NCI-H2171 treated with DMSO at 0.1 percent for 48 hours (cell line): ENCODE results near the gene PGK1.
"Not testable (repeated sequence)": the region's sequence is repeated elsewhere in the genome, so short reads cannot be mapped to it uniquely, and the experiment has no call there.

ENCODE experiments used
- DNase-seq: peaks from one replicate; lab custom pipeline; 2025; lab: John Stamatoyannopoulos, UW

PGK1 gene

DNA sequence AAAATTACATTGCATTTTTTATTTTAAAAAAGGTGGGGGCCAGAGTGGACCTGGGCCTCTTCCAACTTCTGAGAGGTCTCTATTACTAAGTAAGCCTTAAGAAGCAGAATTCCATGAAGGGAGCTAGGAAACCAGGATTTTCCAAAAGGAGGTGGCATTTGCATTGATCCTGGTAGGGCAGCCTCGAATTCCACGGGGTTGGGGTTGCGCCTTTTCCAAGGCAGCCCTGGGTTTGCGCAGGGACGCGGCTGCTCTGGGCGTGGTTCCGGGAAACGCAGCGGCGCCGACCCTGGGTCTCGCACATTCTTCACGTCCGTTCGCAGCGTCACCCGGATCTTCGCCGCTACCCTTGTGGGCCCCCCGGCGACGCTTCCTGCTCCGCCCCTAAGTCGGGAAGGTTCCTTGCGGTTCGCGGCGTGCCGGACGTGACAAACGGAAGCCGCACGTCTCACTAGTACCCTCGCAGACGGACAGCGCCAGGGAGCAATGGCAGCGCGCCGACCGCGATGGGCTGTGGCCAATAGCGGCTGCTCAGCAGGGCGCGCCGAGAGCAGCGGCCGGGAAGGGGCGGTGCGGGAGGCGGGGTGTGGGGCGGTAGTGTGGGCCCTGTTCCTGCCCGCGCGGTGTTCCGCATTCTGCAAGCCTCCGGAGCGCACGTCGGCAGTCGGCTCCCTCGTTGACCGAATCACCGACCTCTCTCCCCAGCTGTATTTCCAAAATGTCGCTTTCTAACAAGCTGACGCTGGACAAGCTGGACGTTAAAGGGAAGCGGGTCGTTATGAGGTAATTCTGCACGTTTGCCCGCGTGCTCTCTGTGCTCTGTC is at the start of gene PGK1:
TSS of gene PGK1 (plus strand) at position 626 of the 824 bp plus-strand sequence. CDS start at position 719, 93 bp downstream.
- DNase-seq: peak; percentile 90

DNA sequence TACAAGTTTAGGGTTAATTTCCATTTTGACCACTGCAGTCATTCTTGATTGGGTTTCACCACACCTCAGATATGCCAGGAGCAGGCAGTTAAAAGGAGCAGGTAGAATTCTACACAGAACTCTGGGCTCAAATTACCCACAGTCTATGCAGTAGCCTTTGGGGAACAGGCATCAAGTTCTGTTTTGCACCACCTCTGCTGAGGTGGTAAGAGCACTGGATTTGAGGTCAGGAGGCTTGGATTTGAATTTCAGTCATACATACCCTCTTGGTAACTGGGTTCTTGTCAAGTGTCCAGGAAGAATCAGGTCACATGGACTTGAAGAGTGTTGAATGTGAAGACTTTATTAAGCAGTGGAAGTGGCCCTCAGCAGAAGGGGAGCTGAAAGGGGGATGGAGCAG is 40.4 kb upstream of the PGK1 start:
- no peak for DNase-seq

DNA sequence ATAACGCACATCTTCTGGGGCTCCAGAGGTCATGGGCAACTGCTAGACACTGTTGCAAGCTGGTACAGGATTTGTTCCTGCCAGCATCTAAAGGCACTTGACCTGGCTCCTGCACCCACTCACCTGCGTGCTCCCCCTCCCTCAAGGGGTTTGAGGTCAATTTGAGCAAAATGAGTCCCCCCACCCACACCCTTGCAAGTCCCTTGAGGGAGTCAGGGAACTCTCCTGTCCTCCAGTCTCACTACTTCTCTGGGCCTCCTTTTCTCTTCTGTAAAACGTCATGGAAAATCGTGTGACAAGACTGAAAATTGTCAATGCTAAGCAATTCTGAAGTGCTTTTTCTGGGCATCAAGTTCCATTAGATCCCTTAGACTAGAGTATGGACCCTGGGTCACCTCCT is 39.9 kb upstream of the PGK1 start:
- no peak for DNase-seq

DNA sequence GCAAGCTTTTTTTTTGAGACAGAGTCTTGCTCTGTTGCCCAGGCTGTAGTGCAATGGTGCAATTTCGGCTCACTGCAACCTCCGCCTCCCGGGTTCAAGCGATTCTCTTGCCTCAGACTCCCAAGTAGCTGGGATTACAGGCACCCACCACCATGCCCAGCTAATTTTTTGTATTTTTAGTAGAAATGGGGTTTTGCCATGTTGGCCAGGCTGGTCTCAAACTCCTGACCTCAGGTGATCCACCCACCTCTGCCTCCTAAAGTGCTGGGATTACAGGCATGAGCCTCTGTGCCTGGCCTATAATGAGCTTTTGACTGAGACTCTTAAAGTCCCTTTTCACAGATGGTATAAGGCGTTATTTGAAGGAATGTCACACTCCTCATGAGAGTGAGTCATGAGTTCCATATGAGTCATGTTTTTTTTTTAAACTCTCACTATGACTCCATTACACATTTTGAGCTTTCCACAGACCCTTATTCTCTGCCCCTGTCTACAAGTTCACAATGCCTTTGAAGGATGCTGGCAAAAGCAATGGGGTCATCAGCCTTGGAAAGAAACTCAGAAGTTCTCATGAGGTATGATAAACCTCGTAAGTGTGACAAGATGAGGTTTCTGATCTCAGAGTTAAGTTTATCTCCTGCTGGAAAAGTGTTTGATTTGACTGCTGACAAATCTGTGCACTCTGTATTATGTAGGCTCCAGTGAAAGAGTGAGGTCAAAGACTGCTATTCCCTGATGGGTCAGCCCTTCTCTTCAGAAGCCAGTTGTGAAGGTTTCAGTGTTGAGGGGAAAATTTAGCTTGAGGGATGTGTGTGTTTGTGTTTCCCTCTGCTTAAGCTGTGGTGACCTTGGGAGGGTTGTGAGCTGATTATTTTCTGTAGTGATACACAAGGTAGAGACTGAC is 39.1 kb upstream of the PGK1 start:
- DNase-seq: not testable (repeated sequence)

DNA sequence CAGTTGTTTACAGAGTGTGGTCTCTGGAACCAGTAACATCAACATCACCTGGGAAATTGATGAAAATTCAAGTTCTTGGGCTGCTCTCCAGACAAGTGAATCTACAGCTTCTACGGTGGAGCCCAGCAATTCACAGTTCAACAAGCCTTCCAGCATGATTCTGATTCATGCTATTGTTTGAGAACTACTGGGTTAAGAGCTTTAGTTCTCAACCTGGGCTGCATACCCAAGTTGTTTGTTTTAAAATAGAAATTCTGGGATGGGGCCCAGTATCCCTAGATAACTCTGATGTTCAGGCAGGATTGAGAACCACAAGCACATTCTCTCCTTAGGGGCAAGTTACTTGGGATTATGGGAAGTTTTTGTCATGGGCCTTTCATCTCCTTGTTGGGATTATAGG is 37.9 kb upstream of the PGK1 start:
- DNase-seq: no peak

DNA sequence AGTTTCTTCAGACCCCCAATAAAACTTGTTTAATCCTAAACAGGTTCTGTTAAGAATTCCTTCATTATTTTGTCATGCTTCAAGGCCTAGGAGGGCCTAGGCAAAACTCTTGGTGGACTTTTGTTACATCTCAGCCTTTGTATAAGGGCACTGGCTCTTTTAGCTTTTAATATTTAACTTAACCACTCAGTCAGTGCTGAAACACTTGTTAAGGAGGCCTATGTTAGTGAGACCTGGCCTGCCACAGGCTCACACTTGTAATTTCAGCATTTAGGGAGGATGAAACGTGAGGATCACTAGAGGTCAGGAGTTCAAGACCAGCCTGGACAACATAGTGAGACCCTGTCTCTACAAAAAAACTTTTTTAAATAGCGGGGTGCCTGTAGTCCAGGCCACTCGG is 32.7 kb upstream of the PGK1 start:
- DNase-seq: no peak

DNA sequence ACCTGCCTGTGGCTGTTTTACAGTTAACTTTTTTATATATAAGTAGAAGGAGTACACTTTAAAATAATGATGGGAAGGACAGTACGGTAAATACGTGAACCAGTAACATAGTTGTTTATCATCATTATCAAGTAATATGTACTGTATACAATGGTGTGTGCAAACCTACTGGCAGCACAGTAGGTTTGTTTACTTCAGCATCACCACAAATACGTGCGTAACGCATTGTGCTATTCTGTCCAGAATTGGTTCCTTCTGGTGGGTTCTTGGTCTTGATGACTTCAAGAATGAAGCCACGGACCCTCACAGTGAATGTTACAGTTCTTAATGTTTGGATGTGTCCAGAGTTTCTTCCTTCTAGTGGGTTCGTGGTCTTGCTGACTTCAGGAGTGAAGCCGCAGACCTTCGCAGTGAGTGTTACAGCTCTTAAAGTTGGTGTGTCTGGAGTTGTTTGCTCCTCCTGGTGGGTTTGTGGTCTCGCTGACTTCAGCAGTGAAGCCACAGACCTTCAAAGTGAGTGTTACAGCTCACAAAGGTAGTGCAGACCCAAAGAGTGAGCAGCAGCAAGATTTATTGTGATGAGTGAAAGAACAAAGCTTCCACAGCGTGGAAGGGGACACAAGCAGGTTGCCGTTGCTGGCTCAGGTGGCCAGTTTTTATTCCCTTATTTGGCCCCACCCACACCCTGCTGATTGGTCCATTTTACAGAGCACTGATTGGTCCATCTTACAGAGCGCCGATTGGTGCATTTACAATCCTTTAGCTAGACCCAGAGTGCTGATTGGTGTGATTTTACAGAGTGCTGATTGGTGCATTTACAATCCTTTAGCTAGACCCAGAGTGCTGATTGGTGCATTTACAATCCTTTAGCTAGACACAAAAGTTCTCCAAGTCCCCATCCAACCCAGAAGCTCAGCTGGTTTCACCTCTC is 30.6 kb upstream of the PGK1 start:
- DNase-seq: not testable (repeated sequence)

DNA sequence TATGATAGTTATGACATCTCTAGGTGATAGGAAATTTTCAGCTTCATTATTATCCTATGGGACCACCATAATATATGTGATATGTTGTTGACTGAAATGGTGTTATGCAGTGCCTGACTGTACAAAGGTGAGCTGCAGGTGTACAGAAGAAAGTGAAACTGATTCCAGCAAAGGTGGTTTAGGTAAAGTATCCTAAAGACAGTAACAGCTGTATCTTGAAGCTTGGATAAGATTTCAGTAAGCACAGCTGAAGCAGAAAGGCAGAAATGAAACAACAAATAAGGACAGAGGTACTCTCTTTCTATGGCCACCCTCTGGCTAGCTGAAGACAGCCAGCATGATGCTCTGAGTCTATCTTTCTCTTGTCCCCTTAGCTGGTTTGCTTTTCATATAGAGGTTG is 30.0 kb upstream of the PGK1 start:
- no peak for DNase-seq

DNA sequence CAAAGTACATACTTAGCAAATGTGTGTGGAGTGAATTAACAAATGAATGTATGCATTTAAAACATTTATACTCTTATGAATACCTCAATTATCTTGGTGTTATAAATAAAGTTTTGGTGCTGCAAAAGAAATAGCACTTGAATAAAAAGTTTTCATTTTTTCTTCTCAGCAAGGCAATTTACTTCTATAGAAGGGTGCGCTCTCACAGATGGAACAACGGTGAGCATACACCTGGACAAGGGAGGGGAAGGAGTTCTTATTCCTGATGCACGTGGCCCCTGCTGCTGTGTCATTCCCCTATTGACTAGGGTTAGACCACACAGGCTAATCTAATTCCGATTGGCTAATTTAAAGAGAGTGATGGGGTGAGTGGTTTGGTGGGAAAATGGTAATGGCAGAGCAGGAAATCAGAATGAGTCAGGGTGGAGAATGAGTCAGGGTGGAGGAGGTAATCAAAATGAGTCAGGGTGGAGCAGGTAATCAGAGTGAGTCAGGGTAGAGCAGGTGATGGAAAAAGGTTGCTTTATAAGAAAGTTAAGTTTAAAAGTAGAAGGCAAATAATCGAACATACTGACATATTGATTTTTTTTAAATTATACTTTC is 28.2 kb upstream of the PGK1 start:
- DNase-seq: no peak

DNA sequence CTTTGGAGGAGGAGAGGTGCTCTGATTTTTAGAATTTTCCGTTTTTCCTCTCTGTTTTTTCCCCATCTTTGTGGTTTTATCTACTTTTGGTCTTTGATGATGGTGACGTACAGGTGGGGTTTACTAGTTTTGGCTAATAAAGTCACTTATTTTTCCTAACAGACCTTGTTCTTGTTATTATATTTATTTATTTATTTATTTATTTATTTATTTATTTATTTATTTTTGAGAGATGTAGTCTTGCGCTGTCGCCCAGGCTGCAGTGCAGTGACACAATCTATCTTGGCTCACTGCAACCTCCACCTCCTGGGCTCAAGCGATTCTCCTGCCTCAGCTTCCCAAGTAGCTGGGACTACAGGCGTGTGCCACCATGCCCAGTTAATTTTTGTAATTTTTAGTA is 22.6 kb upstream of the PGK1 start:
- DNase-seq: not testable (repeated sequence)

DNA sequence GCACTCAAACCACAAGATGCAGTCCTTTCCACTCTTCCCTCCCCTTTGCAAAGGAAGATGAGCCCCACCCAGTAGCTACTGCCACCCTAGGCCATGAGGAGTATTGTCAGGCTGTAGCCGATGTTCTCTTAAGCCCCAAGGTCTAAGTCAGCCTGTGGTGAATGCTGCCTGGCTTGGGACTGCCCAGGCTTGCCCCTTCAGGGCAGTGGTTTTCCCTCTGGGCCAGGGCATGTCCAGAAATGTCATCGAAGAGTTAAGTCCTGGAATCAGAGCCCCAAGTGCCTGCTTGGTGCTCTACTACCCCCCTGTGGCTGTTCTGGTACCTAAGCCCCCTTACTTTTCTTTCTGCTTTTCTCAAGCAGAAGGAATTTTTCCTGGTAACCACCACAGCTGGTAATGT is 11.8 kb upstream of the PGK1 start:
- DNase-seq: no peak

DNA sequence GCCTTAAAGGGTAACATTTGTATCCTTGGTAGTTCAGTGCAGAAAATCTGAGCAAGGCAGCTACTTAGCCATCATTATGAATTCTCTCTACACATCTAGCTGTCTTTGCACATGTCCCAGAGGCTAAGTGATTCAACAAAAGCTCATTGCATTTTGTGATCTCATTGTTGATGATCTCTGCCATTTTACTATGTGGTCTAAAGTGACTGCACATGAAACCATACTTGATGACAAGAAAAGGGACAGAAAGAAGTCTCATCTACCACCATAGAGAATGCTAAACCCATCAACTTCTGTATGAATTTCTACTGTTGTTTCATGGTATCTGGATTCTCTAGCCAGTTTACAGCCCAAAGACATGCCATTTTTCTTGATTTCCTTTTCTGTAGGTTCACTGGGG is 5.9 kb upstream of the PGK1 start:
- DNase-seq: no peak

DNA sequence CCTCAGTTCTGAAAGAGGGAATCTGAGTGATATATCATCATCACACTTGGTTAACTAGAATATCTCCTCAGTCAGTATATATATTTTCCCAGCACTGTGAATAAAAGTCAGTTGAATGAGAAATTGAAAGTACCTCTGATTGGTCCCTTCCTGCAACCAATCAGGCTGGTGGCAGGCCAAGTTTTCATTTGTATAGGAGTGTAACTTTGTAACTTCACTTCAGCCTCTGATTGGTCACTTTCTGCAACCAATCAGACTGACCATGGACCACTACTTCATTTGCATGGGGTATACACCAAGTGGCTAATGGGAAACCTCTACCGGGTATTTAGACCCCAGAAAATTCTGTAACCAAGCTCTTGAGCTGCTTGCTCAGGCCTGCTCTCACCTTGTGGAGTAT is 2.0 kb upstream of the PGK1 start:
- no peak for DNase-seq

DNA sequence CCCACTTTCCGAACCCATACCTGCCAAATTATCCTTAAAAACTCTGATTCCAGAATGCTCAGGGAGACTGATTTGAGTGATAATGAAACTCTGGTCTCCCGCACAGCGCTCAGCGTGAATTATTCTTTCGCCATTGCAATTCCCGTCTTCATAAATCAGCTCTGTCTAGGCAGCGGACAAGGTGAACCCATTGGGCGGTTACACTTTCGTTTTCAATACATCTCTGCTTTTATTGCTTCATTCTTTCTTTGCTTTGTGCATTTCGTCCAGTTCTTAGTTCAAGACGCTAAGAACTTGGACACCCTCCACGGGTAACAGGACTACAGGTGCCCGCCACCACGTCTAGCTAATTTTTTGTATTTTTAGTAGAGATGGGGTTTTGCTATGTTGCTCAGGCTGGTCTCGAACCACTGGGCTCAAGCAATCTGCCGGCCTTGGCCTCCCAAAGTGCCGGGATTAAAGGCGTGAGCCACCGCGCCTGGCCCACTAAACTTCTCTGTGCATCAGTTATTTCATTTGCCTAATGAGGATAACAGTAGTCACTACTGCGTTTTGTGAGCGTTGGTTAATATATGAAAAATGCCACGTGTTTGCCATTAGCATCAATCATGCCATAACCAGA is 936 bp upstream of the PGK1 start:
- no peak for DNase-seq

DNA sequence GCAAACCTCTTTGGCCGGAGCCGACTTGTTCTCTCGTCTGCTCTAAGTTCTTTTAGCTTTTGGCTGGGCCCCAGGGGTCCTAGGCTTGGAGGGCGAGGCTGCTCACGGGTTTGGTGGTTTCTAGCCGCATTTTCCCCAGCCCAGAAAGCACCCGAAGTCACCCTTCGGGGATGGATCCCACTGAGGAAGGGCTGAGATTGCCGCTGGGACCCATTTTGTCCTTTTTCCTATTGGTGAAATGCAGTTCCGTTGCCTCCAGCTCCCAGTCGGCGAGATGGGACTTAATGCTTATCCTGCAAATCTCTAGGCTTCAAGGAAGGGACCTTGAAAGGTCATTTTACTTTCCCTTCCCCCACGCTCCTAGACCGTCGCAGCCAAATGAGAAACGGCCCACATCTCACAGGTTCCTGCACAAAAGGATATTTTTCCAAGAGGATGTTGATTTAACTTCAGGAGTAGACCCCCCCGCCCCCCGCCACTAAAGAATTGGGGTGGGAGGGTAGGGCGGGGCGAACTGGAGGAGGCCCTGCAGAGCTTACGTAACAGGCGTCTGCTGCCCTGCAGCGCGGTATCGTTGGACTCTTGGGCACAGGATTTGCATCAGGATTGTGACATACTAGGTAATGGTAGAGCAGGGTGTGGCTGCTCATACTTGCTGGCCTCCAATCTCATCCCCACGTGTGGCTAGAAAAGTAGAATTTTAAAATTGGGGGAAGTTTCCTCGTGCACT is 564 bp downstream of the PGK1 start:
- DNase-seq: peak; percentile 2

DNA sequence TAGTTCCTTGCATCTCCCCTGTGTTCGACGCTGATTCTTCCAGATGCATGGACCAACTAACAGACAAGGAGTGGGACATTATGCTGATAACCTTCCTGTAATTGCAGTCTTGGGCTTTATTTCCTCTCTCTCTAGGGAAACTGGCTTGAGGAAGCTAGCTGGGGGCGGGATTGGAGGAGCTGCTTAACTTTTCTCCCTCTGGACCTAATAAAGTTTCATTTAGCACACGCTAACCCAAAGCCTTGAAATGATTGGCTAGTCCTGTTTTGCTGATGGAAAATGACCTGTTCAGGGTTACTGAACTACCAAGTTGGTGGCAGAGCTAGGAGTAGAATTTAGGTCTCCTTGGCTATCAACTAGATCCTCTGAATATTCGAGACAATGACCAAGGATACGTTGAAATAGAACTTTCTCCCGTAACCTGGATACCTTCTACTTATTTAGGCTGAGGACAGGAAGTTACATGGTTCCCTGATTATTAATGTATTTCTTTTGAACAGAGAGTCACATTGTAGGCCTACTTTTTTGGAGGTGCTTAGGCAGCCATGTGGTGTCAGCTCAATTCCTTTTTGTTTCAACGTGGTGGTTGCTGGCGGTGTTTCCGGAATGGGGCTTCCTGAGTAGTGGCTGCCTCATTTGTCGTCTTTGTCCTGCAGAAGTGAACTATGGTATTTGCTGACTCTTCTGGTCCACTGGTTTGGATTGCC is 2.0 kb downstream of the PGK1 start:
- DNase-seq: no peak

DNA sequence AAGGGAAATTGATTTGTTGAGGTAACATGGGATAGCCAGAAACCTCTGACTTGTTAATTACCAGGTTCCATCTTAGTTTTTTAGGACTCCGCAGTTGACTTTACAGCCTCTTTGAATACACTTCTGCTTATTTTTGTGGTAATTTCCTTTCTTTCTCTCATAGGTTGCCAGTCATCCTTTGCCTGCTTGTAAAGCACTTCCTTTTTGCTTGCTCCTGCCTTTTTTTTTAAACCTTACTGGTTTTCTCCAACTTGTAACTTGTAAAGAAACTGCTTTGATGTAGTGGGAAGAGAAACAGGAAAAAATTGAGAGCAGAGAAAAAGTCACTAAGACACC is 2.6 kb downstream of the PGK1 start:
- no peak for DNase-seq

DNA sequence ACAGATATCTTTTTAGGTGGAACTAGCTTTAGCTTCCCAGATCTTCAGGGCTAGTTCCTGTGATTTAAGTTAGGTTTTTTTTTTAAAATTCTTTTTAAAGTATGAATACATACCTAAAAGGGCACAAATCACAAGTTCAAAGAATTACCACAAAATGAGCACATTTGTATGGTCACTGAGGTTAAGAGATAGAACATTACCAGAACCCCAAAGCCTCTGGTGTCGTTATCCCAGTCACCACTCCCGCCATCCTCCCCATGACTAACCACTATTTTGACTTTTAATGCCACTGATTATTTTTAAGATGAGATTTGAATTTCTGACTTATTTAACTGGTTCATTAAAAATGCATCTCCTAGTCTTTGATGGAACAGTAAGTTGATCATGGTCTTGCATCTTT is 5.4 kb downstream of the PGK1 start:
- DNase-seq: no peak

DNA sequence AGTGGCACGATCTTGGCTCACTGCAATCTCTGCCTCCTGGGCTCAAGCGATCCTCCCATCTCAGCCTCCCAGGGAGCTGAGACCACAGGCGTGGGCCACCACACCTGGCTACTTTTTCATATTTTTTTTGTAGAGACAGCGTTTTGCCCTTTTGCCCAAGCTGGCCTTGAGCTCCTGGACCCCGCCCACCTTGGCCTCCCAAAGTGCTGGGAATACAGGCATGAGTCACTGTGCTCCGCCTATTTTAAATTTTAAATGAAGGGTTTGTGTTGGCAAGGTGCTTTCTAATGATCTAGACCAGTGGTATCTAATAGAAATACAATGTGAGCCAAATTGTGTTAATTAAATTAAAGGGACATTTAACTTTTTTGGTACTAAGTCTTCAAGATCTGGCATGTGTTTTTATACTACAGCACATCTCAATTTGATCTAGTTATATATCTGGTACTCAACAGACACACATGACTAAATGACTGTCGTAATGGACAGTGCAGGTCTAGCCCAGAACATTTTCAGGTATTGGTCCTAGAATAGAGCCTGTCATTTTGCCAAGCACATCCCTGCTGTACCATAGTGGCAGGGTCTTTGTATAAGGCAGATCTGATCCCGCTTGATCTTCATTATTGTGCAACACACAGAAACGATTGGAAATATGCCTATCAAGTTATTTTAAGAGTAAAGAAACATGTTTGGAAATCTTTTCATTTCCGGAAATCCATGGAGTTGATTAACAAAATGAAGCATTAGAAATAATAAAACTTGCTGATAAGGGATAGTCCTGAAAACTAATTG is 7.3 kb downstream of the PGK1 start:
- no peak for DNase-seq
